OCI-LY7 (cell line): Measurements from ENCODE around the gene URGCP. TPM values are rescaled to one million over a fixed set of nuclear protein-coding genes. Genes with fewer than 3 reads are reported as not detected.

Experiments used
- BruUV-seq: library from RNA; stranded (reverse); fragments of 400-500 nt; replicated peaks from 2 replicates; lab custom pipeline; 2021; lab: Mats Ljungman, UMichigan
- CTCF ChIA-PET: fragments of 300-600 bp; sonication (Branson Sonifier 250); formaldehyde crosslinking; loops from one replicate; lab custom pipeline; 2022; ENCODE audit warnings: antibody characterized with exemption; ENCODE audit not compliant: unreplicated experiment; lab: Charles Lee
- POLR2A ChIA-PET: fragments of 300-600 bp; sonication (Branson Sonifier 250); formaldehyde crosslinking; loops from one replicate; lab custom pipeline; 2022; ENCODE audit warnings: antibody characterized with exemption; lab: Charles Lee
- DNase-seq: peaks from one replicate; pipeline ENCODE4 v3.0.0-alpha.2; 2015; ENCODE audit warnings: low spot score
- H2AFZ ChIP-seq: fragments of 200-600 bp; sonication (generic), shearing (Covaris generic); 2 replicates; pipeline ENCODE4 v1.6.1; 2014; ENCODE audit warnings: mild to moderate bottlenecking, antibody characterized with exemption, low read length, moderate library complexity
- H3K27ac ChIP-seq: fragments of 200-600 bp; sonication (generic); 2 replicates; pipeline ENCODE4 v1.5.1; 2014; ENCODE audit warnings: mixed run types, low read depth, mild to moderate bottlenecking, moderate library complexity, low read length, inconsistent platforms; ENCODE audit not compliant: poor library complexity, severe bottlenecking
- H3K36me3 ChIP-seq: fragments of 200-600 bp; sonication (generic); 2 replicates; pipeline ENCODE4 v1.6.1; 2014; ENCODE audit warnings: mild to moderate bottlenecking, antibody characterized with exemption, low read length, moderate library complexity, mixed read lengths; ENCODE audit not compliant: insufficient read depth
- H3K4me1 ChIP-seq: fragments of 200-600 bp; sonication (generic); 2 replicates; pipeline ENCODE4 v1.5.1; 2014; ENCODE audit warnings: mild to moderate bottlenecking, low read length; ENCODE audit not compliant: insufficient read depth, poor library complexity, severe bottlenecking
- H3K4me2 ChIP-seq: fragments of 200-600 bp; sonication (generic); 2 replicates; pipeline ENCODE4 v1.6.1; 2014; ENCODE audit warnings: mild to moderate bottlenecking, low read length
- H3K4me3 ChIP-seq: fragments of 200-600 bp; sonication (generic); 2 replicates; pipeline ENCODE4 v1.5.1; 2014; ENCODE audit warnings: mild to moderate bottlenecking, low read depth, low read length; ENCODE audit not compliant: poor library complexity, severe bottlenecking
- H3K79me2 ChIP-seq: fragments of 200-600 bp; sonication (generic); 2 replicates; pipeline ENCODE4 v1.6.1; 2016; ENCODE audit warnings: low read depth, mild to moderate bottlenecking, low read length, moderate library complexity, mixed read lengths; ENCODE audit not compliant: insufficient read depth
- H3K9me2 ChIP-seq: fragments of 200-600 bp; sonication (generic); 2 replicates; pipeline ENCODE4 v1.6.1; 2016; ENCODE audit warnings: mild to moderate bottlenecking, low read length, mixed read lengths; ENCODE audit not compliant: insufficient read depth
- H3K9me3 ChIP-seq: fragments of 200-600 bp; sonication (generic); 2 replicates; pipeline ENCODE4 v1.6.1; 2014; ENCODE audit warnings: mild to moderate bottlenecking, mixed run types, low read length, mixed read lengths
- H4K20me1 ChIP-seq: fragments of 200-600 bp; sonication (generic); 2 replicates; pipeline ENCODE4 v1.6.1; 2014; ENCODE audit warnings: mild to moderate bottlenecking, antibody characterized with exemption, low read length, moderate library complexity, mixed read lengths; ENCODE audit not compliant: insufficient read depth
- EZH2phosphoT487 ChIP-seq: fragments of 200-600 bp; sonication (generic); IDR thresholded peaks from 2 replicates; pipeline ENCODE4 v1.6.1; 2018; ENCODE audit warnings: low read depth, borderline replicate concordance, mild to moderate bottlenecking, mixed run types, antibody characterized with exemption, low read length, moderate library complexity, mixed read lengths
- intact Hi-C: fragments of 100-400 bp; cut with micrococcal nuclease; formaldehyde crosslinking; loops from one replicate; pipeline ENCODE4 v1.10.0; 2022; ENCODE audit not compliant: unreplicated experiment
- total RNA-seq, 2 experiments: library from RNA; depleted of rRNA in 1 of 2; stranded (reverse); fragments of >200 nt in 1 of 2; shearing (Covaris generic) in 1 of 2; gene quantifications; 2 replicates each; pipeline ENCODE4 v1.2.3, GENCODE V29; 2014 to 2022
- TF ChIP-seq, protein P1 (sequence below): fragments of 200-600 bp; sonication (generic); conservative IDR thresholded peaks from 2 replicates; pipeline ENCODE4 v1.5.1; 2014; ENCODE audit warnings: mild to moderate bottlenecking, antibody characterized with exemption, low read length, moderate library complexity, mixed read lengths

Gene URGCP
- total RNA-seq, 2 experiments from 2014 or later, result 4.7 to 6.8 TPM

DNA sequence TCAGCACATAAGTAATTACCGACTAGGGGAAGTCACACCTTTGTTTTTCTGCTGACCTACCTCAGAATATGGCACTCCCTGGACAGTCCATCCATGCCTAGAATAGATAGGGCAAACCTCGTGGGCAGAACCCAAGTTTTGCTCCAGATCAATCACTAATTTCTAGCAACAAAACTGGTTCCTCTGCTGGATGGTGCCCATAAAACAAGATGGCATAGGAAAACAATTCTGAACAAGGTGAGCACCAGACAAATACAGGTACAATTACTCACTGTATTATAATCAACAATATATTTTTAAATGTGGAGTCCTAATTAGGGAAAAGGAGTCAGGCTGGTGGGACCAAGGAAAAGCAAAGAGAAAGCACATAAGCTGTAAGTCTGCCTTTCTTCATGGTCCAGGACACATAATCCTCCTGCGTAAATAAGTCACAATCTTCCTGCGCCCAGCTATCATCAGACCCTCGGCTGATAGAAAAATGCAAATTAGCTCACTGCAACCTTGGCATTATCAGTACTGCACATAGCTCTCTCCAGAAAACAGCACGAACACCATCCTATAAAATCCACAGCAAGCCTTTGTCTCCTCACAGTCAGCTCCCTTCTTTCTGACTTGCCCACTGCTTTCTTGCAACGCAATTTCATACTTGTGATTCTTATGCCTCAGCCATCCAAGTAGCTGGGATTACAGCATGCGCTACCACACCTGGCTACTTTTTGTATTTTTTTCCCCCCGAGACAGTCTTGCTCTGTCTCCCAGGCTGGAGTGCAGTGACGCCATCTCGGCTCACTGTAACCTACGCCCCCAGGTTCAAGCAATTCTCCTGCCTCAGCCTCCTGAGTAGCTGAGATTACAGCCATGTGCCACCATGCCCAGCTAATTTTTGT, 15.1 kb downstream of the URGCP start:
- ChIA-PET POLR2A (interaction anchor here (0.6 kb wide), 1 partner anchor 49 kb away, joined by 3 read pairs; no protein-coding TSS in a partner anchor), CTCF (interaction anchor here (0.7 kb wide), 1 partner anchor 33 kb away, joined by 3 read pairs; no protein-coding TSS in a partner anchor)
- peak overlapping the region; percentile 37; the same call in 1 of the 2 replicates for H3K4me2 ChIP-seq
- H2AFZ ChIP-seq, result no peak overlapping the region
- H3K9me3 ChIP-seq, result no peaks in the 10 kb centered on the region
- TF ChIP-seq, protein P1, sequence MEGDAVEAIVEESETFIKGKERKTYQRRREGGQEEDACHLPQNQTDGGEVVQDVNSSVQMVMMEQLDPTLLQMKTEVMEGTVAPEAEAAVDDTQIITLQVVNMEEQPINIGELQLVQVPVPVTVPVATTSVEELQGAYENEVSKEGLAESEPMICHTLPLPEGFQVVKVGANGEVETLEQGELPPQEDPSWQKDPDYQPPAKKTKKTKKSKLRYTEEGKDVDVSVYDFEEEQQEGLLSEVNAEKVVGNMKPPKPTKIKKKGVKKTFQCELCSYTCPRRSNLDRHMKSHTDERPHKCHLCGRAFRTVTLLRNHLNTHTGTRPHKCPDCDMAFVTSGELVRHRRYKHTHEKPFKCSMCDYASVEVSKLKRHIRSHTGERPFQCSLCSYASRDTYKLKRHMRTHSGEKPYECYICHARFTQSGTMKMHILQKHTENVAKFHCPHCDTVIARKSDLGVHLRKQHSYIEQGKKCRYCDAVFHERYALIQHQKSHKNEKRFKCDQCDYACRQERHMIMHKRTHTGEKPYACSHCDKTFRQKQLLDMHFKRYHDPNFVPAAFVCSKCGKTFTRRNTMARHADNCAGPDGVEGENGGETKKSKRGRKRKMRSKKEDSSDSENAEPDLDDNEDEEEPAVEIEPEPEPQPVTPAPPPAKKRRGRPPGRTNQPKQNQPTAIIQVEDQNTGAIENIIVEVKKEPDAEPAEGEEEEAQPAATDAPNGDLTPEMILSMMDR, result no peak
- TF ChIP-seq EZH2phosphoT487, result no peak
- no peaks in the 10 kb centered on the region for H3K36me3 ChIP-seq
- no peak overlapping the region for H3K4me3 ChIP-seq
- no TSS peak for BruUV-seq
- DNase-seq, result no peak
- H3K9me2 ChIP-seq, result no peaks in the 10 kb centered on the region
- intact Hi-C loops, result no loop called here
- no peak overlapping the region for H3K27ac ChIP-seq
- no peaks in the 10 kb centered on the region for H4K20me1 ChIP-seq
- no peaks in the 10 kb centered on the region for H3K79me2 ChIP-seq
- no peaks in the 10 kb centered on the region for H3K4me1 ChIP-seq

DNA sequence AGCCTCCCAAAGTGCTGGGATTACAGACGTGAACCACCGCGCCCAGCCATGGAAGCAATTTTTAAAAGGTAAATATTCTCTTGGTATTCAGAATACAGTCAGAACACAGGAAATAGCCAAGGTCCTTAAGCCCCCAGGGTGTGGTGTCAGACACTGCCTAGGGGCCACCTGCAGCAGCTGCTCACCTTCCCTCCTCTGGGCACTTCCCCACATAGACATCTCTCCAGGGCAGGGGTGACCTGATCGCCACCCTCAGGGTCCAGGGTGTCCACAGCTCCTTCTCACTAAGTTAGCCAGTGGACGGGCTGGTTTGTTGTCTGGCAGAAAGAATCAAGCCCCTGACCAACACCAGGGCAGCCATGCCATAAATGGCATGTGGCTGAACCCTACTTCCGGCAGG, 15.9 kb downstream of the URGCP start:
- no peaks in the 10 kb centered on the region for H3K79me2 ChIP-seq
- CTCF ChIA-PET, result interaction anchor here (0.7 kb wide), 1 partner anchor 34 kb away, joined by 3 read pairs; no protein-coding TSS in a partner anchor

More for the DNA sequence above, 15.9 kb downstream of the URGCP start:
- no peaks in the 10 kb centered on the region for H3K4me1 ChIP-seq
- intact Hi-C loops, result no loop called here
- no peak overlapping the region for H3K4me2 ChIP-seq
- no peaks in the 10 kb centered on the region for H3K9me2 ChIP-seq
- H2AFZ ChIP-seq, result no peak overlapping the region
- no peak overlapping the region for H3K27ac ChIP-seq
- no peaks in the 10 kb centered on the region for H3K36me3 ChIP-seq
- no peak overlapping the region for H3K4me3 ChIP-seq
- no TSS peak for BruUV-seq
- POLR2A ChIA-PET, result interaction anchor here (0.6 kb wide), 1 partner anchor 148 kb away, joined by 3 read pairs; no protein-coding TSS in a partner anchor
- TF ChIP-seq, protein P1, result no peak
- TF ChIP-seq EZH2phosphoT487, result no peak
- DNase-seq, result no peak
- H3K9me3 ChIP-seq, result no peaks in the 10 kb centered on the region
- no peaks in the 10 kb centered on the region for H4K20me1 ChIP-seq
